ENCODE measurements around the gene GGACT. TPM values are rescaled to one million over a fixed set of nuclear protein-coding genes. Genes with fewer than 3 reads are reported as not detected.

Gene GGACT
- total RNA-seq, 1 donor from 2014 or later, result 1.3 TPM

DNA sequence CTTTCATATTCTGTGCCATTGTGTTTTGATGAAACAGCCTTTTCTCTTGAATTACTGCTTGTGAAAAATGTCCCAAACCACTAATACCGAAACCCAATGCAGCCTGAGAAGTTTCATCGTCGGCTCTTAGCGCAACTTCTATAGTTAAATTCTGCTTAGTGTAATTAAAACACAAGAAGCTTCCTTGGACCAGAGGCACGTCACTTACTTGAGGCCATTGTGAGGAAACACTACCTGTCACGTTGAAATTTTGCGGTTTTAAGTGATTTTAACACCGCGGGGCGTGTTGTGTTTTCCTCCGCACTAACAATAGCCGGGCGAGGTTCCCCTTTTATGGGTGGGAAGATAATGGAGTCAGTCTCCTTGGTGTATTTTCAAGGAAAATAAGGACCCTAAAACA, 70.9 kb downstream of the GGACT start:
- H3K27ac Mint-ChIP-seq, result no peak overlapping the region
- no peaks in the 10 kb centered on the region for H4K20me1 ChIP-seq (ENCODE audit: low read depth)
- peaks cover 4% of the 10 kb centered on the region for H3K36me3 Mint-ChIP-seq
- no peak overlapping the region for H3K4me2 ChIP-seq
- peaks cover 52% of the 10 kb centered on the region for H3K4me1 ChIP-seq
- peaks cover 61% of the 10 kb centered on the region for H3K4me1 Mint-ChIP-seq
- H2AFZ ChIP-seq (replicated peaks), result no peak overlapping the region
- H3F3A ChIP-seq (ENCODE audit: low read depth), result peaks cover 31% of the 10 kb centered on the region
- no peaks in the 10 kb centered on the region for H3K27me3 ChIP-seq
- H3K9me3 Mint-ChIP-seq, result no peaks in the 10 kb centered on the region
- H3K4me3 ChIP-seq, result no peak overlapping the region
- H3K36me3 ChIP-seq, result no peaks in the 10 kb centered on the region
- no peak overlapping the region for H3K9ac ChIP-seq
- TF ChIP-seq EZH2phosphoT487 (IDR thresholded peaks at IDR 0.05), result no peak
- no peak for TF ChIP-seq EZH2 (IDR thresholded peaks at IDR 0.05)
- TF ChIP-seq, protein P1, sequence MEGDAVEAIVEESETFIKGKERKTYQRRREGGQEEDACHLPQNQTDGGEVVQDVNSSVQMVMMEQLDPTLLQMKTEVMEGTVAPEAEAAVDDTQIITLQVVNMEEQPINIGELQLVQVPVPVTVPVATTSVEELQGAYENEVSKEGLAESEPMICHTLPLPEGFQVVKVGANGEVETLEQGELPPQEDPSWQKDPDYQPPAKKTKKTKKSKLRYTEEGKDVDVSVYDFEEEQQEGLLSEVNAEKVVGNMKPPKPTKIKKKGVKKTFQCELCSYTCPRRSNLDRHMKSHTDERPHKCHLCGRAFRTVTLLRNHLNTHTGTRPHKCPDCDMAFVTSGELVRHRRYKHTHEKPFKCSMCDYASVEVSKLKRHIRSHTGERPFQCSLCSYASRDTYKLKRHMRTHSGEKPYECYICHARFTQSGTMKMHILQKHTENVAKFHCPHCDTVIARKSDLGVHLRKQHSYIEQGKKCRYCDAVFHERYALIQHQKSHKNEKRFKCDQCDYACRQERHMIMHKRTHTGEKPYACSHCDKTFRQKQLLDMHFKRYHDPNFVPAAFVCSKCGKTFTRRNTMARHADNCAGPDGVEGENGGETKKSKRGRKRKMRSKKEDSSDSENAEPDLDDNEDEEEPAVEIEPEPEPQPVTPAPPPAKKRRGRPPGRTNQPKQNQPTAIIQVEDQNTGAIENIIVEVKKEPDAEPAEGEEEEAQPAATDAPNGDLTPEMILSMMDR (IDR thresholded peaks at IDR 0.05), result no peak
- H3K9me3 ChIP-seq (ENCODE audit: low read depth), result no peaks in the 10 kb centered on the region
- peaks cover 2% of the 10 kb centered on the region for H3K27me3 Mint-ChIP-seq (ENCODE audit: insufficient read depth, low read depth)
- H3K4me3 Mint-ChIP-seq, result no peak overlapping the region
- H3K79me2 ChIP-seq (ENCODE audit: low read depth), result no peaks in the 10 kb centered on the region
- no peak overlapping the region for H3K27ac ChIP-seq
- DNase-seq (ENCODE audit: low spot score), result no peak

DNA sequence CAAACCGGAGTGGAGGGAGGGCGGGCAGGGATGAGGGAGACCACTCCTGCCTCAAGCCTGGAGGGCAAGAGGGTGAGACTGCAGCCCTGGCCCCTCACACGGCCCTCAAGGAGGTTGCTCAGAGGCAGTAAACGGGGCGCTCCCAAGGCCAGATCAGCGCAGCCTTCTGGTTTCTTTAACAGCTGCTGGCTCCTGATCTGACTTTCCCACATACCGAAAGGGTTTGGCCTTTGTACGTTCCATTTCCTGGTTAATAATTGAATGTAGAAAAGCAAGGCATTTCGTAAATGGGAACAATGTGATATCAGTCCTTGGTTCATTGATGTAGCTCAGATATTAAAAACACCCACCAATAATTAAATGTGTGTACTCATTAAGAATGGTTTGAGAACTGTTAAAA, 71.5 kb downstream of the GGACT start:
- H3K36me3 Mint-ChIP-seq, result peaks cover 5% of the 10 kb centered on the region
- H3K27ac ChIP-seq, result no peak overlapping the region
- no peaks in the 10 kb centered on the region for H3K9me3 Mint-ChIP-seq
- no peak overlapping the region for H3K4me3 ChIP-seq
- H3K27me3 Mint-ChIP-seq (ENCODE audit: insufficient read depth, low read depth), result peaks cover 2% of the 10 kb centered on the region
- peaks cover 34% of the 10 kb centered on the region for H3F3A ChIP-seq (ENCODE audit: low read depth)
- H3K4me1 ChIP-seq, result peaks cover 49% of the 10 kb centered on the region
- H3K4me2 ChIP-seq, result no peak overlapping the region
- no peaks in the 10 kb centered on the region for H3K9me3 ChIP-seq (ENCODE audit: low read depth)
- no peaks in the 10 kb centered on the region for H3K36me3 ChIP-seq
- H2AFZ ChIP-seq (replicated peaks), result no peak overlapping the region
- no peaks in the 10 kb centered on the region for H3K79me2 ChIP-seq (ENCODE audit: low read depth)
- H3K9ac ChIP-seq, result no peak overlapping the region
- no peaks in the 10 kb centered on the region for H3K27me3 ChIP-seq
- no peak for TF ChIP-seq EZH2 (IDR thresholded peaks at IDR 0.05)
- no peak for TF ChIP-seq EZH2phosphoT487 (IDR thresholded peaks at IDR 0.05)
- TF ChIP-seq, protein P1 (IDR thresholded peaks at IDR 0.05), result no peak
- H3K4me3 Mint-ChIP-seq, result no peak overlapping the region
- H3K27ac Mint-ChIP-seq, result no peak overlapping the region
- no peaks in the 10 kb centered on the region for H4K20me1 ChIP-seq (ENCODE audit: low read depth)
- peaks cover 63% of the 10 kb centered on the region for H3K4me1 Mint-ChIP-seq
- no peak for DNase-seq (ENCODE audit: low spot score)

DNA sequence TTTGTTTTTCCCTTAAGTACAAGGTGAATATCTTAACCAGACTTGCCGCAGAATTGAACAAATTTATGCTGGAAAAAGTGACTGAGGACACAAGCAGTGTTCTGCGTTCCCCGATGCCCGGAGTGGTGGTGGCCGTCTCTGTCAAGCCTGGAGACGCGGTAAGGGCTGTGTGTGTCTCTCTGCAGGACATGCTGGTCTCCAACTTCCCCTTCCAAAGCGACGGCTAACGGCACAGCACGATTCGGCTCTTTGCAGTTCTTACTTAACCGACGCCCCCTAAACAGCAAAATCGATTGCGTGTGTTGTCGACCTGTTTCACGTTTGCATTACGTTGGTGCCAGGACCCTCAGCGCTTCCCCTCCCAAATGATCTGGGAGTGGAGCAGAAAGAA, 73.2 kb downstream of the GGACT start:
- Histone ChIP-seq H3K4me3 (no peak overlapping the region), H4K20me1 (ENCODE audit: low read depth) (no peaks in the 10 kb centered on the region), H3K4me1 (peaks cover 46% of the 10 kb centered on the region), H3K9ac (no peak overlapping the region), H2AFZ (replicated peaks) (no peak overlapping the region), H3K79me2 (ENCODE audit: low read depth) (peaks cover 2% of the 10 kb centered on the region), H3K27me3 (no peaks in the 10 kb centered on the region), H3F3A (ENCODE audit: low read depth) (peaks cover 30% of the 10 kb centered on the region), H3K4me2 (no peak overlapping the region), H3K36me3 (no peaks in the 10 kb centered on the region), H3K9me3 (ENCODE audit: low read depth) (no peaks in the 10 kb centered on the region), H3K27ac (no peak overlapping the region)
- no peak overlapping the region for H3K4me3 Mint-ChIP-seq
- no peak for DNase-seq (ENCODE audit: low spot score)
- H3K27ac Mint-ChIP-seq, result peak overlapping the region; percentile 64
- peaks cover 2% of the 10 kb centered on the region for H3K27me3 Mint-ChIP-seq (ENCODE audit: insufficient read depth, low read depth)
- peaks cover 5% of the 10 kb centered on the region for H3K36me3 Mint-ChIP-seq
- peaks cover 67% of the 10 kb centered on the region for H3K4me1 Mint-ChIP-seq
- TF ChIP-seq, protein P1 (IDR thresholded peaks at IDR 0.05), result no peak
- TF ChIP-seq EZH2phosphoT487 (IDR thresholded peaks at IDR 0.05) (no peak), EZH2 (IDR thresholded peaks at IDR 0.05) (no peak)
- no peaks in the 10 kb centered on the region for H3K9me3 Mint-ChIP-seq

Measured in neural progenitor cell (in vitro differentiated cells).